ENCODE measurements around the gene R3HDML. TPM values are rescaled to one million over a fixed set of nuclear protein-coding genes. Genes with fewer than 3 reads are reported as not detected.
A peak's percentile ranks its signal among the peaks of the same experiment; 100 is the strongest.

The R3HDML gene
- total and polyA plus RNA-seq, 9 donors: not detected

- Histone ChIP-seq H3K27ac (peak within 1 kb of the TSS; percentile 18 to 54), H3K4me1 (ENCODE audit: insufficient read depth) (peaks cover 8% of the 10 kb centered on the region), H3K27me3 (no peaks in the 10 kb centered on the region), H3K36me3 (no peaks in the 10 kb centered on the region), H3K9me3 (no peaks in the 10 kb centered on the region), H3K4me3 (peak within 1 kb of the TSS; percentile 57)
- TF ChIP-seq CTCF (IDR thresholded peaks at IDR 0.05): peak; percentile 92 to 98 (median 97)
- no peak for TF ChIP-seq EP300 (IDR thresholded peaks at IDR 0.05)
- peak; percentile 24 for TF ChIP-seq POLR2A (IDR thresholded peaks at IDR 0.05)
- intact Hi-C loops (cut with DNase I): loop anchor here (1.0 to 5.0 kb wide), 5 partner anchors 94 to 199 kb away; partner anchors contain the start of gene OSER1 (in 1 of the 4)
- peak; percentile 97 to 99 (median 98) for DNase-seq
- WGBS, 3 donors: 1 to 2% (median 1%) methylated on average over 57 to 70 of the region's 70 CpGs
Observed at GRCh38 chr20:44310664-44311639, 25.9 kb upstream of the R3HDML start, which contains the start of gene FITM2. Gene FITM2, minus strand, starts transcription at chr20:44311202. Its CDS starts 54 bp downstream, at chr20:44311148.

GRCh38 chr20:44314870-44315269, 22.0 kb upstream of the R3HDML start:
- H3K36me3 ChIP-seq: no peaks in the 10 kb centered on the region
- no peak overlapping the region for H3K27ac ChIP-seq
- peaks cover 5% of the 10 kb centered on the region for H3K4me1 ChIP-seq (ENCODE audit: insufficient read depth)
- no peak overlapping the region for H3K4me3 ChIP-seq
- no peak for TF ChIP-seq EP300 (IDR thresholded peaks at IDR 0.05)
- no peak for TF ChIP-seq POLR2A (IDR thresholded peaks at IDR 0.05)
- no peak for TF ChIP-seq CTCF (IDR thresholded peaks at IDR 0.05)
- intact Hi-C loops (cut with DNase I): loop anchor here in 2 of 4 donors (5.0 kb wide), 3 partner anchors 98 to 203 kb away; partner anchors contain the start of gene OSER1 (in 1 of the 2)
- no peaks in the 10 kb centered on the region for H3K27me3 ChIP-seq
- DNase-seq: no peak
- no peaks in the 10 kb centered on the region for H3K9me3 ChIP-seq

- Histone ChIP-seq H3K36me3 (no peaks in the 10 kb centered on the region), H3K4me3 (no peak overlapping the region), H3K27ac (no peak overlapping the region), H3K9me3 (no peaks in the 10 kb centered on the region), H3K27me3 (no peaks in the 10 kb centered on the region), H3K4me1 (ENCODE audit: insufficient read depth) (no peaks in the 10 kb centered on the region)
- intact Hi-C loops (cut with DNase I): no loop called here
- DNase-seq: no peak
- TF ChIP-seq POLR2A (IDR thresholded peaks at IDR 0.05): no peak
- no peak for TF ChIP-seq EP300 (IDR thresholded peaks at IDR 0.05)
- no peak for TF ChIP-seq CTCF (IDR thresholded peaks at IDR 0.05)
- 82 to 83% (median 83%) methylated on average over 2 of the region's 2 CpGs for WGBS, 3 donors
Observed at GRCh38 chr20:44319839-44320422, 16.9 kb upstream of the R3HDML start.

GRCh38 chr20:44324343-44324742, 12.5 kb upstream of the R3HDML start:
- Histone ChIP-seq H3K4me3 (no peak overlapping the region), H3K27ac (no peak overlapping the region), H3K27me3 (no peaks in the 10 kb centered on the region), H3K36me3 (no peaks in the 10 kb centered on the region), H3K4me1 (ENCODE audit: insufficient read depth) (no peaks in the 10 kb centered on the region), H3K9me3 (no peaks in the 10 kb centered on the region)
- no peak for DNase-seq
- 0 to 6% (median 6%) methylated on average over 1 of the region's 1 CpG for WGBS, 3 donors
- intact Hi-C loops (cut with DNase I): no loop called here
- no peak for TF ChIP-seq EP300 (IDR thresholded peaks at IDR 0.05)
- no peak for TF ChIP-seq POLR2A (IDR thresholded peaks at IDR 0.05)
- no peak for TF ChIP-seq CTCF (IDR thresholded peaks at IDR 0.05)
